NOMO-1 (cell line): Measurements from ENCODE around the gene ADAM22.

Experiments
- DNase-seq, 2 experiments: peaks; one replicate each; lab custom pipeline; 2025; ENCODE audit not compliant: unreplicated experiment in 2 of 2; lab: John Stamatoyannopoulos, UW

ADAM22 gene

GRCh38 chr7:88243345-88243909 is 309.4 kb downstream of the ADAM22 start:
- DNase-seq = peak; percentile 88 to 94

GRCh38 chr7:88244258-88244657 is 310.2 kb downstream of the ADAM22 start:
- no peak for DNase-seq
